ENCODE results near the gene CUL3.

DNA sequence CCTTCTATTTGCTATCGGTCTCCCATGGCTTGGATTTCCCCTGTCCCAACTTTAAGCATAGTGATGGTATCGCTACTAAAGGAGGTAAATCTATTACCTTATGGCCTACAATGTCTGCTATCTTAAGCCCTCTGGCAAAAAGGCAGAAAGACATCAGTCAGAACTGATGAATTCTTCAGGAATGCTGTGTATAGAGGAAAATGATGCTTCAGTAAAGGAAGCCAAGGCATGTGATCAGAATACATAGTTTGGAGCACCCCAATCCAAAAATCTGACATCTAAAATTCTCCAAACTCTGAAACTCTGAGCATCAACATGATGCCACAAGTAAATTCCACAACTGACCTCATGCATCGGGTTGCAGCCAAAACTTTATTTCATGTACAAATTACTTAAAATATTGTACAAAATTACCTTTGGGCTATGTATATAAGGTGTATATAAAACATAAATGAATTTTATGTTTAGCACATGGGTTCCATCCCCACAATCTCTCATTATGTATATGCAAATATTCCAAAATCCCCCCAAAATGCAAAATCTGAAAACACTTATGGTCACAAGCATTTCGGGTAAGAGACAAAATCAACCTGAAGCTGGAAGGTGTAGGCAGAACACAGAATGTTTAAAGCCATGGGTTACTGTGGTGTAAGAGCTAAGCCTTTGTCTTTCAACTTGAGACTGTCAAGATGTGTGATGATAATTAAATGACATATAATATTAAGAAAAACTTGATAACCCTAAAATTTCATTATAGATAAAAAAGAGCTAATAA is 66.2 kb downstream of the CUL3 start:
- TF ChIP-seq POLR2AphosphoS5 (IDR thresholded peaks at IDR 0.05; ENCODE audit: borderline replicate concordance, low read depth, low read length), result no peak
- no peak for TF ChIP-seq EZH2 (IDR thresholded peaks at IDR 0.05)

Data from SK-N-MC (cell line).